Osteoblast (primary cell): ENCODE data around the gene CNTFR. TPM values are rescaled to one million over a fixed set of nuclear protein-coding genes. Genes with fewer than 3 reads are reported as not detected.

Experiments
- DNase-seq: peaks from one replicate; pipeline ENCODE4 v3.0.0; 2011; ENCODE audit warnings: low spot score, mixed read lengths; ENCODE audit not compliant: insufficient read length; ENCODE audit errors: missing footprints
- H2AFZ ChIP-seq: 2 replicates; pipeline ENCODE4 v1.6.0; 2011; ENCODE audit warnings: mild to moderate bottlenecking, low read length
- H3K27ac ChIP-seq: 2 replicates; pipeline ENCODE4 v1.5.1; 2011; ENCODE audit warnings: mild to moderate bottlenecking, low read depth, low read length, moderate library complexity
- H3K27me3 ChIP-seq: 2 replicates; pipeline ENCODE4 v1.6.0; 2012; ENCODE audit warnings: mild to moderate bottlenecking, control low read depth, inconsistent platforms, low read length, moderate library complexity; ENCODE audit not compliant: insufficient read depth
- H3K36me3 ChIP-seq: 2 replicates; pipeline ENCODE4 v1.5.1; 2011; ENCODE audit warnings: mild to moderate bottlenecking, low read length, control low read depth, moderate library complexity; ENCODE audit not compliant: insufficient read depth
- H3K4me1 ChIP-seq: 2 replicates; pipeline ENCODE4 v1.5.1; 2011; ENCODE audit warnings: mild to moderate bottlenecking, low read length, control low read depth, moderate library complexity; ENCODE audit not compliant: insufficient read depth
- H3K4me2 ChIP-seq: 2 replicates; pipeline ENCODE4 v1.6.0; 2011; ENCODE audit warnings: mild to moderate bottlenecking, low read length; ENCODE audit not compliant: insufficient read depth
- H3K4me3 ChIP-seq: fragments of 200-600 bp; sonication (generic); 3 replicates; pipeline ENCODE4 v1.5.1; 2012; ENCODE audit warnings: mild to moderate bottlenecking, low read length, inconsistent platforms; ENCODE audit not compliant: insufficient read depth
- H3K79me2 ChIP-seq: 2 replicates; pipeline ENCODE4 v1.6.0; 2012; ENCODE audit warnings: mild to moderate bottlenecking, low read length, control low read depth, inconsistent platforms; ENCODE audit not compliant: insufficient read depth
- H3K9me3 ChIP-seq: 2 replicates; pipeline ENCODE4 v1.5.1; 2011; ENCODE audit warnings: low read depth, low read length, control low read depth
- H4K20me1 ChIP-seq: 2 replicates; pipeline ENCODE4 v1.6.0; 2012; ENCODE audit warnings: mild to moderate bottlenecking, low read length, control low read depth; ENCODE audit not compliant: insufficient read depth
- total RNA-seq: library from RNA; depleted of rRNA; stranded (reverse); fragments of >200 nt; gene quantifications from 2 replicates; pipeline ENCODE4 v1.2.3, GENCODE V29; 2012
- TF ChIP-seq, protein P1 (sequence below): IDR thresholded peaks from 2 replicates; pipeline ENCODE4 v1.5.1; 2011; ENCODE audit warnings: mild to moderate bottlenecking, low read depth, low read length, moderate library complexity; ENCODE audit errors: extremely low read depth

CNTFR gene
- total RNA-seq, 1 donor = not detected

DNA sequence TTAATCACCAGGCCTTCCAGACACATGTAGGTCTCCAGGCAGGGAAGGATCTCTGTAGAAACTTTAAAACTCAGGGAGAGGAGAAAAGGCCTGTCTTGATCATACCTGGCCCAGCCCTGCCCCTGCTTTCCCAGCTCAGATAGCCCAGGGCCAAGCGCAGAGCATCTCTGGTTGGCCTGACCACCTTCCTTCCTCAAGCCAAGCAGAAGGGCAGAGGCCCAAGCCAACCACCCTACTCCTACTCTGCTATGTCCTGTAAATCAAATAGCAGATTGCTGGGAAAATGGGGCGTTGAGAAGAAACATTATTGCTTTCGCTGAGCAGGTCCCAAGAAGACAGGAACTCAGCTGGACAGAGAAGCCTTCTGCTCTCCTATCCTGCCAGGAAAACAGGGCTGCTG is 81.1 kb downstream of the CNTFR start:
- Histone ChIP-seq H3K27ac (no peak overlapping the region), H3K9me3 (no peaks in the 10 kb centered on the region), H3K4me3 (no peak overlapping the region), H3K36me3 (no peaks in the 10 kb centered on the region), H3K27me3 (peaks cover 19% of the 10 kb centered on the region), H3K4me1 (peaks cover 3% of the 10 kb centered on the region), H3K79me2 (no peaks in the 10 kb centered on the region), H4K20me1 (no peaks in the 10 kb centered on the region), H3K4me2 (no peak overlapping the region), H2AFZ (no peak overlapping the region)
- TF ChIP-seq, protein P1, sequence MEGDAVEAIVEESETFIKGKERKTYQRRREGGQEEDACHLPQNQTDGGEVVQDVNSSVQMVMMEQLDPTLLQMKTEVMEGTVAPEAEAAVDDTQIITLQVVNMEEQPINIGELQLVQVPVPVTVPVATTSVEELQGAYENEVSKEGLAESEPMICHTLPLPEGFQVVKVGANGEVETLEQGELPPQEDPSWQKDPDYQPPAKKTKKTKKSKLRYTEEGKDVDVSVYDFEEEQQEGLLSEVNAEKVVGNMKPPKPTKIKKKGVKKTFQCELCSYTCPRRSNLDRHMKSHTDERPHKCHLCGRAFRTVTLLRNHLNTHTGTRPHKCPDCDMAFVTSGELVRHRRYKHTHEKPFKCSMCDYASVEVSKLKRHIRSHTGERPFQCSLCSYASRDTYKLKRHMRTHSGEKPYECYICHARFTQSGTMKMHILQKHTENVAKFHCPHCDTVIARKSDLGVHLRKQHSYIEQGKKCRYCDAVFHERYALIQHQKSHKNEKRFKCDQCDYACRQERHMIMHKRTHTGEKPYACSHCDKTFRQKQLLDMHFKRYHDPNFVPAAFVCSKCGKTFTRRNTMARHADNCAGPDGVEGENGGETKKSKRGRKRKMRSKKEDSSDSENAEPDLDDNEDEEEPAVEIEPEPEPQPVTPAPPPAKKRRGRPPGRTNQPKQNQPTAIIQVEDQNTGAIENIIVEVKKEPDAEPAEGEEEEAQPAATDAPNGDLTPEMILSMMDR = no peak
- no peak for DNase-seq

DNA sequence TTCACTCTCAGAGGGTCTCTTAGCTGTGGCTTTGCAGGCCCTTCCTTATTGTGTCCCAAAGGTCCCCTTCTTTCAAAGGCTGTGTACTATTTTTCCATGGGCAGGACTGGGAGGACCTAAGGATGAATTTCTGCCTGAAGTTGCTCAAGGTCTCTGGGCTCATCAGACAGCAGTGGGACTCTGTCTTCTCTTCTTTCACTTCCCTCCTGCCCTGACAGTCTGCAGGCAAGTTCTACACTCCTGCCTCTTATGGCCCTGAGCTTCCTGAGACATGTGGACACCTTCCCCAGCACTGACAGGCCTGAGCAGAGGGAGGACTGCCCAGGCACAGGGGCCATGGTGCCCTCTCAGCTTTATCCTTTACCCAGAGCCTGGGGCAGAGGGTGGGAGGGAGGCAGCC is 81.6 kb downstream of the CNTFR start:
- no peaks in the 10 kb centered on the region for H4K20me1 ChIP-seq
- H3K4me2 ChIP-seq = no peak overlapping the region
- no peak overlapping the region for H2AFZ ChIP-seq
- H3K27me3 ChIP-seq = peaks cover 20% of the 10 kb centered on the region
- TF ChIP-seq, protein P1 = no peak
- H3K27ac ChIP-seq = no peak overlapping the region
- no peaks in the 10 kb centered on the region for H3K9me3 ChIP-seq
- H3K4me1 ChIP-seq = no peaks in the 10 kb centered on the region
- DNase-seq = no peak
- H3K79me2 ChIP-seq = no peaks in the 10 kb centered on the region
- H3K36me3 ChIP-seq = no peaks in the 10 kb centered on the region
- H3K4me3 ChIP-seq = no peak overlapping the region

DNA sequence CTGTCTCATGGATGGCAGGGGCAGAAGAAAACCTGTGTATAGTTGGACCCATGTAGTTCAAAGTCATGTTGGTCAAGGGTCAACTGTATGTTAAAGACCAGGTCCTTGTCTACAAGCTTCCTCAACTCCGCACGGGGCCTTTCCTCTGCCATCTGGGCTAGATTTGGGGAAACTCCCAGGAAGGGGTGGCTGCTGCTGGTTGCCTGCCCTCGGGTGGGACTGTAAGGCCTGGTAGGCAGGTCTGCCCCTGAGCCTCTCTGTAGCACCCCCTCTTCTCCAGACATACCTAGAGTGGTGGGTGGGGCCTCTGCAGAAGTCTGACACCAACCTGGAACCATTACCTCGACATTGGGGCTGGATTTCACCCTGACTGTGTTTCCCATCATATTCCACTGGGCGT is 82.0 kb downstream of the CNTFR start:
- Histone ChIP-seq H3K27me3 (peaks cover 17% of the 10 kb centered on the region), H3K79me2 (no peaks in the 10 kb centered on the region), H2AFZ (no peak overlapping the region), H4K20me1 (no peaks in the 10 kb centered on the region), H3K9me3 (no peaks in the 10 kb centered on the region), H3K36me3 (no peaks in the 10 kb centered on the region), H3K4me1 (no peaks in the 10 kb centered on the region), H3K4me3 (no peak overlapping the region), H3K27ac (no peak overlapping the region), H3K4me2 (no peak overlapping the region)
- peak; percentile 46 for DNase-seq
- TF ChIP-seq, protein P1 = no peak

DNA sequence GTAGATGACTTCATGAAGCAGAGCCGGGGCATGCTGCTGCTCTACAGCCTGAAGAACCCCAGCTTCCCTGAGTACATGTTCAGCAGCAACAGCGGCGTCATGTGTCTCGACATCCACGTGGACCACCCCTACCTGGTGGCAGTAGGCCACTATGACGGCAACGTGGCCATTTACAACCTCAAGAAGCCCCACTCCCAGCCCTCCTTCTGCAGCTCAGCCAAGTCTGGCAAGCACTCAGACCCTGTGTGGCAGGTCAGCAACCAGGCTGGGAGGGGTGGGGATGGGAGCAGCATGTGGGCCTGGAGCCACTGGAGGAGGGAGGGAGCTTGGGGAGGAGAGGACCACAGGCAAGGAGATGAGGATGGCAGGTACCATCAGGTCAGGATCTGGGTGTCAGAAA is 82.9 kb downstream of the CNTFR start:
- Histone ChIP-seq H3K9me3 (no peaks in the 10 kb centered on the region), H3K27me3 (peaks cover 10% of the 10 kb centered on the region), H3K27ac (no peak overlapping the region), H3K36me3 (no peaks in the 10 kb centered on the region), H2AFZ (no peak overlapping the region), H3K4me3 (no peak overlapping the region), H3K4me1 (peaks cover 6% of the 10 kb centered on the region), H3K79me2 (no peaks in the 10 kb centered on the region), H4K20me1 (no peaks in the 10 kb centered on the region), H3K4me2 (no peak overlapping the region)
- no peak for DNase-seq
- TF ChIP-seq, protein P1 = no peak
